Naive thymus-derived CD4-positive, alpha-beta T cell (primary cell): ENCODE data around the gene SLC22A2. TPM values are rescaled to one million over a fixed set of nuclear protein-coding genes. Genes with fewer than 3 reads are reported as not detected.

Experiments
- ATAC-seq: fragments of 150-1000 bp; cut with Tn5 transposase; 2 replicates; pipeline ENCODE4 v1.10.0; 2021; ENCODE audit warnings: mild to moderate bottlenecking, moderate library complexity
- CTCF ChIA-PET: fragments of 350-600 bp; sonication (Branson Sonifier 250); formaldehyde crosslinking; loops from one replicate; lab custom pipeline; 2021; ENCODE audit warnings: antibody characterized with exemption; lab: Charles Lee
- POLR2A ChIA-PET: fragments of 350-600 bp; sonication (Branson Sonifier 250); formaldehyde crosslinking; loops from one replicate; lab custom pipeline; 2021; ENCODE audit warnings: antibody characterized with exemption, inconsistent platforms; lab: Charles Lee
- DNase-seq, 9 donors: peaks; one replicate each; pipeline versions ENCODE4 v3.0.0 to v3.0.0-alpha.2; 2020 to 2022; ENCODE audit warnings: mixed read lengths in 1 of 9
- H3K27ac ChIP-seq: one replicate; pipeline ENCODE4 v1.7.0; 2013; ENCODE audit warnings: mild to moderate bottlenecking, low read depth, low read length, moderate library complexity
- H3K27me3 ChIP-seq, 2 donors: one replicate each; pipeline ENCODE4 v1.7.0; 2013; ENCODE audit warnings: low read length in 2 of 2, mild to moderate bottlenecking in 2 of 2, moderate library complexity in 2 of 2; ENCODE audit not compliant: control insufficient read depth in 2 of 2, insufficient read depth in 2 of 2
- H3K36me3 ChIP-seq, 3 experiments: 1 replicate in 2 of 3; 2 replicates in 1 of 3; pipeline ENCODE4 v1.7.0; 2013; ENCODE audit warnings: low read length in 3 of 3, mild to moderate bottlenecking in 3 of 3, moderate library complexity in 1 of 3; ENCODE audit not compliant: insufficient read depth in 3 of 3, control insufficient read depth in 2 of 3
- H3K4me1 ChIP-seq, 2 donors: one replicate each; pipeline ENCODE4 v1.7.0; 2013; ENCODE audit warnings: low read length in 2 of 2, mild to moderate bottlenecking in 2 of 2, moderate library complexity in 1 of 2; ENCODE audit not compliant: control insufficient read depth in 2 of 2, insufficient read depth in 2 of 2
- H3K4me3 ChIP-seq: 2 replicates; pipeline ENCODE4 v1.7.0; 2013; ENCODE audit warnings: mild to moderate bottlenecking, low read length
- H3K9me3 ChIP-seq, 3 experiments: 1 replicate in 2 of 3; 2 replicates in 1 of 3; pipeline ENCODE4 v1.7.0; 2013; ENCODE audit warnings: low read length in 3 of 3; ENCODE audit not compliant: control insufficient read depth in 2 of 3
- H3K27ac Mint-ChIP-seq, 9 donors: one replicate each; pipeline ENCODE4 v1.8.0; 2020 to 2022; ENCODE audit warnings: mixed read lengths in 9 of 9, mild to moderate bottlenecking in 8 of 9, moderate library complexity in 5 of 9, inconsistent platforms in 2 of 9
- H3K27me3 Mint-ChIP-seq, 5 donors: one replicate each; pipeline ENCODE4 v1.8.0; 2021 to 2022; ENCODE audit warnings: mixed read lengths in 5 of 5, mild to moderate bottlenecking in 1 of 5
- H3K36me3 Mint-ChIP-seq, 5 donors: one replicate each; pipeline ENCODE4 v1.8.0; 2020 to 2022; ENCODE audit warnings: mixed read lengths in 5 of 5, mild to moderate bottlenecking in 3 of 5, inconsistent platforms in 1 of 5
- H3K4me1 Mint-ChIP-seq, 7 donors: one replicate each; pipeline ENCODE4 v1.8.0; 2020 to 2022; ENCODE audit warnings: mixed read lengths in 7 of 7, mild to moderate bottlenecking in 3 of 7, inconsistent platforms in 1 of 7
- H3K4me3 Mint-ChIP-seq, 10 donors: one replicate each; pipeline ENCODE4 v1.8.0; 2020 to 2022; ENCODE audit warnings: mild to moderate bottlenecking in 10 of 10, mixed read lengths in 10 of 10, moderate library complexity in 6 of 10, inconsistent platforms in 2 of 10
- H3K9me3 Mint-ChIP-seq, 11 donors: one replicate each; pipeline ENCODE4 v1.8.0; 2020 to 2022; ENCODE audit warnings: mixed read lengths in 11 of 11, mild to moderate bottlenecking in 4 of 11, inconsistent platforms in 1 of 11, moderate library complexity in 1 of 11
- intact Hi-C, 2 donors: fragments of 100-400 bp; cut with micrococcal nuclease; formaldehyde crosslinking; loops; one replicate each; pipeline ENCODE4 v1.15.1; 2023
- polyA plus RNA-seq, 2 donors: library from polyadenylated mRNA; unstranded; fragments of 300-500 nt; fragmentation: Illumina TruSeq; gene quantifications; one replicate each; pipeline ENCODE4 v1.2.3, GENCODE V29; 2021
- total RNA-seq, 6 experiments: library from RNA in 5 of 6; stranded (reverse) in 5 of 6; gene quantifications; 1 replicate in 5 of 6; 2 replicates in 1 of 6; pipeline ENCODE4 v1.2.3 and lab custom pipeline; 2021 to 2026

Gene SLC22A2
- total and polyA plus RNA-seq, 7 experiments from 2014 or later = not detected

GRCh38 chr6:160274871-160275510 lies 16.4 kb upstream of the SLC22A2 start:
- H3K9me3 Mint-ChIP-seq = peaks cover 0 to 3% (median 0%) of the 10 kb centered on the region in 11 donors
- ChIA-PET CTCF (no interaction called here), POLR2A (no interaction called here)
- H3K4me1 ChIP-seq = no peaks in the 10 kb centered on the region
- no peak overlapping the region for H3K4me3 Mint-ChIP-seq
- H3K9me3 ChIP-seq = no peaks in the 10 kb centered on the region
- no peaks in the 10 kb centered on the region for H3K36me3 ChIP-seq
- no peak for DNase-seq
- no peaks in the 10 kb centered on the region for H3K4me1 Mint-ChIP-seq
- H3K27ac ChIP-seq = no peak overlapping the region
- intact Hi-C loops = no loop called here
- peaks cover 0 to 16% (median 2%) of the 10 kb centered on the region in 5 donors for H3K27me3 Mint-ChIP-seq
- no peak overlapping the region for H3K4me3 ChIP-seq
- no peaks in the 10 kb centered on the region for H3K27me3 ChIP-seq
- no peak for ATAC-seq
- H3K27ac Mint-ChIP-seq = no peak overlapping the region
- no peaks in the 10 kb centered on the region for H3K36me3 Mint-ChIP-seq

- H3K9me3 Mint-ChIP-seq = no peaks in the 10 kb centered on the region
- no peaks in the 10 kb centered on the region for H3K27me3 ChIP-seq
- CTCF ChIA-PET = no interaction called here
- no peak overlapping the region for H3K27ac ChIP-seq
- H3K27me3 Mint-ChIP-seq = peaks cover 0 to 12% (median 2%) of the 10 kb centered on the region in 5 donors
- no peaks in the 10 kb centered on the region for H3K4me1 Mint-ChIP-seq
- no peak overlapping the region for H3K27ac Mint-ChIP-seq
- no peaks in the 10 kb centered on the region for H3K36me3 ChIP-seq
- H3K9me3 ChIP-seq = no peaks in the 10 kb centered on the region
- DNase-seq = no peak
- no peaks in the 10 kb centered on the region for H3K36me3 Mint-ChIP-seq
- no peak for ATAC-seq
- POLR2A ChIA-PET = no interaction called here
- intact Hi-C loops = no loop called here
- H3K4me3 ChIP-seq = no peak overlapping the region
- H3K4me3 Mint-ChIP-seq = no peak overlapping the region
- H3K4me1 ChIP-seq = no peaks in the 10 kb centered on the region
Measured at GRCh38 chr6:160273750-160274149, 15.1 kb upstream of the SLC22A2 start.

- POLR2A ChIA-PET = no interaction called here
- CTCF ChIA-PET = no interaction called here
- H3K4me1 Mint-ChIP-seq = no peaks in the 10 kb centered on the region
- Histone ChIP-seq H3K9me3 (no peaks in the 10 kb centered on the region), H3K4me1 (no peaks in the 10 kb centered on the region), H3K4me3 (no peak overlapping the region), H3K27me3 (no peaks in the 10 kb centered on the region), H3K27ac (no peak overlapping the region), H3K36me3 (no peaks in the 10 kb centered on the region)
- H3K27ac Mint-ChIP-seq = no peak overlapping the region
- no peaks in the 10 kb centered on the region for H3K9me3 Mint-ChIP-seq
- no peak for DNase-seq
- no peaks in the 10 kb centered on the region for H3K36me3 Mint-ChIP-seq
- no peak overlapping the region for H3K4me3 Mint-ChIP-seq
- intact Hi-C loops = no loop called here
- H3K27me3 Mint-ChIP-seq = peaks cover 0 to 10% (median 2%) of the 10 kb centered on the region in 5 donors
- ATAC-seq = no peak
Measured at GRCh38 chr6:160273196-160273595, 14.6 kb upstream of the SLC22A2 start.

GRCh38 chr6:160272707-160273106 lies 14.1 kb upstream of the SLC22A2 start:
- Mint-ChIP-seq H3K9me3 (no peaks in the 10 kb centered on the region), H3K4me3 (no peak overlapping the region), H3K27me3 (peaks cover 0 to 8% (median 2%) of the 10 kb centered on the region in 5 donors), H3K27ac (no peak overlapping the region), H3K4me1 (no peaks in the 10 kb centered on the region), H3K36me3 (no peaks in the 10 kb centered on the region)
- DNase-seq (no peak), ATAC-seq (no peak)
- intact Hi-C loops = no loop called here
- Histone ChIP-seq H3K27ac (no peak overlapping the region), H3K4me1 (no peaks in the 10 kb centered on the region), H3K36me3 (no peaks in the 10 kb centered on the region), H3K27me3 (no peaks in the 10 kb centered on the region), H3K4me3 (no peak overlapping the region), H3K9me3 (no peaks in the 10 kb centered on the region)
- POLR2A ChIA-PET = no interaction called here
- CTCF ChIA-PET = no interaction called here

GRCh38 chr6:160270347-160270746 lies 11.7 kb upstream of the SLC22A2 start:
- CTCF ChIA-PET = no interaction called here
- Histone ChIP-seq H3K36me3 (no peaks in the 10 kb centered on the region), H3K27ac (no peak overlapping the region), H3K9me3 (no peaks in the 10 kb centered on the region), H3K4me1 (no peaks in the 10 kb centered on the region), H3K27me3 (no peaks in the 10 kb centered on the region), H3K4me3 (no peak overlapping the region)
- DNase-seq = no peak
- Mint-ChIP-seq H3K36me3 (no peaks in the 10 kb centered on the region), H3K4me1 (peaks cover 0 to 9% (median 8%) of the 10 kb centered on the region in 7 donors), H3K9me3 (no peaks in the 10 kb centered on the region), H3K27ac (no peak overlapping the region), H3K27me3 (peaks cover 0 to 4% (median 0%) of the 10 kb centered on the region in 5 donors), H3K4me3 (no peak overlapping the region)
- no peak for ATAC-seq
- POLR2A ChIA-PET = no interaction called here
- intact Hi-C loops = no loop called here

- Mint-ChIP-seq H3K27ac (no peak overlapping the region), H3K36me3 (no peaks in the 10 kb centered on the region), H3K27me3 (peaks cover 0 to 4% (median 0%) of the 10 kb centered on the region in 5 donors), H3K9me3 (no peaks in the 10 kb centered on the region), H3K4me3 (no peak overlapping the region), H3K4me1 (peaks cover 0 to 9% (median 8%) of the 10 kb centered on the region in 7 donors)
- no peak for DNase-seq
- Histone ChIP-seq H3K27ac (no peak overlapping the region), H3K9me3 (no peaks in the 10 kb centered on the region), H3K36me3 (no peaks in the 10 kb centered on the region), H3K4me3 (no peak overlapping the region), H3K27me3 (no peaks in the 10 kb centered on the region), H3K4me1 (no peaks in the 10 kb centered on the region)
- ChIA-PET POLR2A (no interaction called here), CTCF (no interaction called here)
- ATAC-seq = no peak
- intact Hi-C loops = no loop called here
Measured at GRCh38 chr6:160269771-160270170, 11.2 kb upstream of the SLC22A2 start.

GRCh38 chr6:160269023-160269521 lies 10.5 kb upstream of the SLC22A2 start:
- H3K9me3 ChIP-seq = no peaks in the 10 kb centered on the region
- no peaks in the 10 kb centered on the region for H3K4me1 ChIP-seq
- H3K9me3 Mint-ChIP-seq = no peaks in the 10 kb centered on the region
- H3K36me3 ChIP-seq = no peaks in the 10 kb centered on the region
- H3K4me3 ChIP-seq = no peak overlapping the region
- no peak for ATAC-seq
- H3K4me3 Mint-ChIP-seq = no peak overlapping the region
- CTCF ChIA-PET = no interaction called here
- peaks cover 0 to 4% (median 0%) of the 10 kb centered on the region in 5 donors for H3K27me3 Mint-ChIP-seq
- DNase-seq = no peak
- POLR2A ChIA-PET = no interaction called here
- H3K27ac Mint-ChIP-seq = no peak overlapping the region
- no peaks in the 10 kb centered on the region for H3K36me3 Mint-ChIP-seq
- H3K27ac ChIP-seq = no peak overlapping the region
- H3K27me3 ChIP-seq = no peaks in the 10 kb centered on the region
- intact Hi-C loops = no loop called here
- H3K4me1 Mint-ChIP-seq = peaks cover 0 to 9% (median 8%) of the 10 kb centered on the region in 7 donors
